DMS79 (cell line): ENCODE measurements around the gene C9orf85.
"Not testable (repeated sequence)": the region's sequence is repeated elsewhere in the genome, so short reads cannot be mapped to it uniquely, and the experiment has no call there.

Source experiments
- DNase-seq: peaks from one replicate; lab custom pipeline; 2025; lab: John Stamatoyannopoulos, UW

C9orf85 gene

GRCh38 chr9:71941998-71942567 lies 30.6 kb downstream of the C9orf85 start:
- no peak for DNase-seq

- no peak for DNase-seq
These were observed 33.4 kb downstream of the C9orf85 start for GRCh38 chr9:71944754-71945375.

GRCh38 chr9:71954652-71955051 lies 43.2 kb downstream of the C9orf85 start:
- not testable (repeated sequence) for DNase-seq

GRCh38 chr9:71955300-71955915 lies 44.0 kb downstream of the C9orf85 start:
- no peak for DNase-seq

DNA sequence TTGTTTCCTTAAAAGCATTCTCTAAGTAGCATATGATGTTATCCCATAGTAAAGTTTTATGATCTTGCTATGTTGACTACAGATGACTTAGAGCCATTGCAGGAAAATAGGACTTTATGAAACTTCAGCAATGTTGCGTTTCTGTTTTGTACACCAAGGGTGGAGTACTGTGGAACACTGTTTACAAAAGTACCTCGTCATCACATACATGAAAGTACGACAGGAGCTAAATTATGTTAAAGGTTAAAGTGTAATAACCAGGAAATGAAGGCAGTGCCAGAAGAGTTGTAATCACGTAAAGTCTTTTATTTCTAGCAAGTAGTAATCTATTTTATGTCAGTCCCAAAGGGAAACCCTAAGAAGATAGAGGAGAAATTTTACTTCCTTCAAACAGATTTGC lies 50.9 kb downstream of the C9orf85 start:
- no peak for DNase-seq

- not testable (repeated sequence) for DNase-seq
These were observed 52.1 kb downstream of the C9orf85 start for GRCh38 chr9:71963471-71963996.

GRCh38 chr9:71965403-71965802 lies 54.0 kb downstream of the C9orf85 start:
- DNase-seq: no peak

DNA sequence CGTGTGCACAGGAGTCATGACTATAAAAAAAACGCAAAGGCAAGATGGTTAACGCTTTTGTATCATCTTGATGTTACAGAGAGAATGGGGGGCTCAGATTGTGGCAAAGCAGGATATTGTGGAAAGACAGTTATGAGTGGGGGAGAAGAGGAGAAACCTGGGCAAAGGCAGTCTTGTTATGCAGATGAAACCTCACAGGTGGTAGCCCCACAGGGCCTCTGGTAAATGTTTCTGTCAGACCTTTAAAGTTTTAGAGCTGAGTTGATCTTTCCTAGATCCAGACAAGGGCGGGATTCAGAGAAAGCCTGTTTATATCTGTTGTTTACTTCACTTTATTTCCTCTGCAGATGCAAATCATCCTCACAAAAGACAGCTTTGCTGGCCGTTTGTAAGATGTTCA lies 55.2 kb downstream of the C9orf85 start:
- no peak for DNase-seq

GRCh38 chr9:71968541-71969090 lies 57.2 kb downstream of the C9orf85 start:
- DNase-seq: no peak

DNA sequence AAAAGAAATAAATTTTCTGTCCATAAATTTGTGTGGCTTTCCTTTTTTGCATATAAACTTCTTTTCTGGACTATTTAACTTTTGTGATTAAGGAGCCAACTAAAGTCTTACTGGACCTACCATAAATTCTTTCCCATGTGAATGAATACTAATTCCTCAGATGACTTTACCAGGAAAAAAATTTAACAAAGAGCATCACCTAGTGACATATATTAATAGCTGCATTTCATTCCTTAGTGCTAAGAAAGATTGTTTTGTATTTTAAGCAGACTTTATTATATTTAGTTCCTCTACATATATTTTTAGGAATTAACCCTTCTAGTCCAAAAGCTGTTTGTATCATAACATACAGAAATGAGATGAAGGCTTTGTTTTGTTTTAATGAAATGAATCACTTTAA lies 64.4 kb downstream of the C9orf85 start:
- DNase-seq: no peak

- no peak for DNase-seq
These were observed 65.6 kb downstream of the C9orf85 start for GRCh38 chr9:71977003-71977402.

DNA sequence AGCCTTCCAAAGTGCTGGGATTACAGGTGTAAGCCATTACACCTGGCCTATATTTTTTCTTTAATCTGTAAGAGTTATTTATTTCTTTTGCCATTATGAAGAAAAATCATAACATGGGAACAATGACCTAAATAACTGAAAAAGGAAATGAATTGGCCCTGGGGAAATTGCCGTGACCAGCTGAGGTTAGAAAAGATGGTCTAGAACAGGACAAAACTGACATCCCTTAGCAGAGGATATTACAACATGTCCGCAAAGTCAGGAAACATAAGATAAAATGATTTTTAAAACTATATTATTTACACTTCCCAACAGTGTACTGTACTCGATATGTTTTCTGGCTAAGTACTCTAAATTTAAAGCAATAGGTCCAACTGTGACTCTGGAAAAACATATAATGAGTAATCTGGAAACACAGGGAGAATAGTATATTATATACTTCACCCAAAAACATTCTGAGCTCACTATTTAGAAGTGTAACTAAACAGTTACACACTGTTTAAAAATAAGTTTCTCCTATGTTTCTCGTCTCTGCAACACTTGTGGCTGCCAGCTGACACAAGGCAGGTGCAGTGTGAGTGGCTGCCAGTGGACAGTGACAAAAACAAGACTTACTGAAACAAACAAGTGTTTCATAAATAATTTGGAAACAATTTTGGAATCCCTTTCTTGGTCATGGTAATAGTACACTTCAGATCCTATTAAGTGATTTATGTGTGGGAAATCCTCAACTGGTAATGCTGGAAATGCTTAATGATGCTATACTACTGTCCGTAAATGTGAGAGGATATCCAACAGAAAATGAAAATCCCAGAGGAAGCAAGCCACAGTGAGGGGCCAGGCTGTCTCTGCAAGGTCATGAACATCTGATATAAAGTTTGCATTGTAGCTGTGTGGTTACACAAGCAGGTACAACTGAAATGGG lies 69.1 kb downstream of the C9orf85 start:
- no peak for DNase-seq

GRCh38 chr9:71981944-71982343 lies 70.5 kb downstream of the C9orf85 start:
- no peak for DNase-seq

GRCh38 chr9:71984403-71984802 lies 73.0 kb downstream of the C9orf85 start:
- no peak for DNase-seq

DNA sequence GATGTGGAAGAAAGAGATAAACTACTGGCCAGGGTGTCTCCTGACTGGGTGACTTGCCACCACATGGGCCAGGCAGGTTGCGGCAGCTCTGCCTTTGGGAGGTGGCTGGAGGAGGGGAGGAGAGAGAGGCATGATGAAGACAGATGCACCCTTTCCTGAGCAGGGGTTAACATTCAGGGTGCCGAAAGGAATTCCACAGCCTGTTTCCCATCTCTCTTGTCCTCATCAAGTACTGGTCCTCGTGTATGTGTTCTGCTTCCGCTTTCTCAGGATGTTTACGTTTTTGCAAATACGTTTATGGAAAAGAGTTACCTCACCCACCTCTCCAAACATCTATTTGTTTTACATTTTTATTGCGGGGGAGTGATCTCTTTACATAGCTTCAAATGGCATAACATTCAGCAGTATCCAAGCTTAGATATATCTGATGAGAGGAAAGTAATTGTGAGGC lies 73.4 kb downstream of the C9orf85 start:
- DNase-seq: no peak

GRCh38 chr9:71985297-71985911 lies 74.0 kb downstream of the C9orf85 start:
- DNase-seq: no peak

DNA sequence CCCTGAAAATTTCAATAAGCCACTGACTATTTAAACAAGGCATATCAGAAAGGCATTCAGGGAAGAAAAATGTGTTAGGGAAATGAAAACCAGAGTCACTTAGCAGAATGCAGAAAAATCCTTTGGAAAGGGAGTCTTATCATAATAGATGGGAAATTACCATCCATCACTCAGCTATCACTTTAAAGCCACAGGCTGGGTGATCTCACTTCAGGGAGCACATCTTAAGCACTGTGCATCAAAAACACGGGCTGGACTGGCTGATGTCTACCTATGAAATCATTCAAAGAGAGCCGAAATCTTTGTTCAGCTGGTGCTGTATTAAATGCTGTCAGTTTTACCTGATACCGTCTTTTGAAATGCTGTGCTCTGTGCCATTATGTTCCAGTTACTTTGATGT lies 75.5 kb downstream of the C9orf85 start:
- DNase-seq: no peak

DNA sequence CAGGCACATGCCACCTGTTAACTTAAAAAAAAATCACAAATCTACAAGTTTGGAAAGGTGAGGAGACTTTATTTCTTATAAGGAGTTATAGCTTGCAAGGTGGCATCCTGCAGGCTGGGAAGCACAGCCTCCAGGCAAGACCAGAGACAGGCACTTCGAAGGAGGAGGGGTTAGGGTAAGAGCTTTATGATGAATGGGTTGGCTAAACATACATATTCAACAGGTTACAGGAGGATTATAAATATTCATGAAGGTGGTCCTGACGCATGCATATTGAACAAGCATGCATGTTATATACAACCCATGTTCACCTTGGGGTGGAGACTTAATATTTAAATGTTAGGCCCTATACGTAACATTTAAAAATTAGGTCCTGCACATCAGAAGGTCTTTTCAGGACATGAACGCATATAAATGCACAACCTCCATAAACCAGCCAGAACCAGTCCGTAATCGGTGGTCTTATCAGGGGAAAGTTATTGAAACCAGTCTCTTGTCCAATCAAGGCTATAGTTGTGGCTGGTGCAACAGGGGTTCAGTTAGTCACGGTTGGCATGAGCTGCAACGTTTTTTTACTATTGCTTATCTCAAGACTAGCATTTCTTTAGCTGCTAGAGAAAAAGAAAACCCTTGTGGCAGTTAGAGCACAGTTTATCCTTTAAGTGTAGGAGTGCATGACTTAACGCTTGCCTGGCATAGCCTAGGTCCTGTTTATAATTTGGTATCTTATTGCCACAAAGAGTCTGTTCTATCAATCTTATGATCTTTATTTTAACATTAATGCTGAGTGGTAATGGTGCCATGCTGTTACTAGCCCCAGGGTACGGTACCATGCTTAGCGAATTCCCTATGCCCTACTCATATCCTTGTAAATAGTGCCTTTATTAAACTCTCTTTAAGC lies 76.3 kb downstream of the C9orf85 start:
- DNase-seq: no peak

DNA sequence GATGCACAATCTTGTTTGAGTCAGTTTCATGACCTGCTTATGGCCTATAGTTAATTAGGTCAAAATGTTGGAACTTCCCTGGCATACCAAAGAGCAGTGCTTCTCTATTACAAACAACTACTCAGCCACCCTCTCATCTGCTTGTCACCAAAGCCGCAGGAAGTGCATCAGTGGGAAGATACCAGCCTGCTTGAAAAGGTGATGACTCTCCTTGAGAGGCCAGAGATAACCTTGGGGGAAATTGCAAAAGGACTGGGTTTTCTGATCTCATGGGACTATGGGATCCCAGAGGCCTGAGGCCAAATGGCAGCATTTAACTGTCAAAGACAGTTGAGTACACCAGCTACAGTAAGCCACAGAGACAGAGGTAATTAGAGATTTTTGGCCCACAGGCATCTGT lies 79.0 kb downstream of the C9orf85 start:
- DNase-seq: no peak

DNA sequence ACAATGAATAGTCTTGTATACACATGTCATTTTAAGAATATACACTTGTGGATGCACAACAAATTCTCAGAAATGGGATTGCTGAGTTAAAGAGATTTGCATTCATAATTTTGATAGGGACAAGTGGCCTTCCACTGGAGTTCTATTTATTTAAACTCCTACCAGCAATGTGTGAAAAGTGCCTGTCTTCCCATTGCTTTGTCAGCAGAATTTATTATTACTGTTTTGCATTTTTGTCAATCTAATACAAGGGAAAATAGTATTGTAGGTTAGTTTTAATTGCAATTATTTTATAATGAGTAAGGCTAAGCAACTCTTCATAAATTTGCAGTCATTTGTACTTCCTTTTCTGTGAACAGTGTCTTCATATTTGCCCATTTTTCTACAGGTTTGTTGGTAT lies 94.0 kb downstream of the C9orf85 start:
- DNase-seq: no peak

DNA sequence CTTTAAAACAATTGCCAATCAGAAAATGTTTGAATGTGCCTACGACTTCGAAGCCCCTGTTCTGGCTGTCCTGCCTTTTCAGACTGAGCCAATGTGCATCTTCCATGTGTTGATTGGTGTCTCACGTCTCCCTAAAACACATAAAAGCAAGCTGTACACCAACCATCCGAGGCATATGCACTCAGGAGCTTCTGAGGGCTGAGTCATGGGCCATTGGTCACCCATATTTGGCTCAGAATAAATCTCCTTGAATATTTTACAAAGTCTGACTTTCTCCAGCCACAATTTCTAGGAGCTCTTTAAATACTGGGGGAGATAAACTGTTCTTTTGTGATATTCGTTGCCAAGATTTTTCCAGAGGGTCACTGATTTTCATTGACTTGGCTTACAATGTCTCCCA lies 95.1 kb downstream of the C9orf85 start:
- DNase-seq: no peak
